ENCODE measurements around the gene KRT71. TPM values are rescaled to one million over a fixed set of nuclear protein-coding genes. Genes with fewer than 3 reads are reported as not detected.

The KRT71 gene
- total RNA-seq, 1 donor from 2014 or later, result not detected

- no peak for DNase-seq (ENCODE audit: extremely low read depth, low read depth, low spot score)
Observed at GRCh38 chr12:52540531-52540930, 12.4 kb downstream of the KRT71 start.

DNA sequence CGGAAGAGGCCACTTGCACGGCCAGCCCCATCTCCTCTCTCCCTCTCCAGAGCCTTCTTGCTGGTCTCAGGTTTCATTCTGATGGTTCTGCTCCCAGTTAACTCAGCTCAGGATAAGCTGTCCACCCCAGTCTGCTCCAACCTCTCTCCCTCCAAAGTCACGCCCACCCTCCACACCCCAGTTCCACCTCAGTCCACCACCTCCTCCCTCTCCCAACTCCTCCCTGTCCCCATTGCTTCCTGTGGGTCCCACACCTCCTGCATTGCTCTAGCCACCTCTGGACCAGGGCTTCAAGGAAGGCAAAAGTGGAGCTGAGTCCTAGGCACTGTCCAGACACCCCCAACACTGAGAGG, 13.1 kb downstream of the KRT71 start:
- DNase-seq (ENCODE audit: extremely low read depth, low read depth, low spot score), result no peak

GRCh38 chr12:52539083-52539820, 13.7 kb downstream of the KRT71 start:
- DNase-seq (ENCODE audit: extremely low read depth, low read depth, low spot score), result no peak

GRCh38 chr12:52537101-52537500, 15.8 kb downstream of the KRT71 start:
- DNase-seq (ENCODE audit: extremely low read depth, low read depth, low spot score), result no peak

- DNase-seq (ENCODE audit: extremely low read depth, low read depth, low spot score), result no peak
Observed at GRCh38 chr12:52535574-52535973, 17.4 kb downstream of the KRT71 start.

DNA sequence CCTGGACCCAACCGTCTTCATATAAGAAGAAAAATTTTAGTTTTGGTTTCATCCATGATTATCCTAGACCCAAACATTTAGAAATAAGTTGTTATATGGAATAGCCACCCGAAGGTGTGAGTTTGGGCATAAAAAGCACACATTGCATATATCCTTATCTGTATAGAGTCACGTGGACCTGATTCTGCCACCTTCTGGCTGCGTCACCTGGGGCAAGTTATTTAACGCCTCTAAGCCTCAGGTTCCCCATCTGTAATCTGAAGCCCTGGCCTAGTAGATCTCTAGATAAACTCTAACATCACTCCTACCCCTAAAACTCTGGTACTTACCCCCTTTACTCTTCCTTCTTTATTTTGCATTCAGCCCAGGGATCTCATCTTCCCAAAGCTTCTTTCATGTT, 18.5 kb downstream of the KRT71 start:
- DNase-seq (ENCODE audit: extremely low read depth, low read depth, low spot score), result no peak

- no peak for DNase-seq (ENCODE audit: extremely low read depth, low read depth, low spot score)
Observed at GRCh38 chr12:52533686-52534470, 19.1 kb downstream of the KRT71 start.

DNA sequence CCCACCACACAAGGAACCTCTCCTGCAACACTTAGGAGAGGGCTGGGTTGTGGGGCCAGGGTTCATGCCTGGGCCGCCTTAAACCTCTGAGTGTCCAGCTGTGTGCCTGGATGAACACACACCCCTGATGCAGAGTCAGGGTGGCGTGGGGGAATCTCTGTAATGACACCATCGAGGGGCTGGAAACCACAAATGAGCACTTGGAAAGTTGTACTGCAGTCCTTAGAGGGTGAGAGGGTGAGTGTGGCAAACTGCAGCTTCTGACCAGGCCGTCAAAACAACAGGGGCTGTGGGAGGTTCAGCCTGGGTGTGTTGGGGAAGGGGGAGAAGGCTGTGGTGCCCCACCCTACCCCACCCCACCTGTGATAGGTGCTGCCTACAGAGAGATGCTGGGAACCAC, 20.3 kb downstream of the KRT71 start:
- no peak for DNase-seq (ENCODE audit: extremely low read depth, low read depth, low spot score)

DNA sequence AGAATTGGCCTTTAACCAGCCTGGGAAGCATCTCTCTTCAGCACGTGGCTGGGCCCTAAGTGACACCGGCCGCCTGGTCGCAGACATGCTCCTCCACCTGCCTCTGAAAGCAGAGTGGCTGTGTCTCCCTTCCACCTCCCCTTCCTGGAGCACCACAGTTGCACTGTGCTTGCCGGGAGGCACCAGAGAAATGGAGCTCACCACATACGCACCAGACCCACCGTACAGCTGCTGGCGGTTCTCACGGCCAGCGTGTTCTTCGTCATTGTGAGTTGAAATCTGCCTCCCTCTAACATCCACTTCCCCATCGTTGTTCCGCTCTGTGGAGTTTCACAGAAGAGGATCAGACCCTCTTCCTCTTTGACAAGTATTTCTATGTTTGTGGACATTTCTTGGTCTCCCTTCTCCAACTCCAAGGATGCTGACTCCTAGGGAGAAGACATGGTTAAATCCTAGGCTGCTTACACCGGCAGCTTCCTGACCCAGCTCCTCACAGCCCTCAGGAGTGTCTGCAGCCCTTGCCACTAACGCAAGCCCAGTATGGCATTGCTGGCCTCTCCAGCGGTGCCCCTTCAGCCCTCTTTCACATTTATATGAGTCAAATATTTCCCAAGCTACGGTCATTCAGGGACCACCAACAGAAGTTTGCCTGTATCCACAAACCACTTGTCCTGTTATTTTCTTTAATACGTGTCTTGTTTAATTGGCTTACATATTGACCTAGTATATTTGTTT, 21.2 kb downstream of the KRT71 start:
- DNase-seq (ENCODE audit: extremely low read depth, low read depth, low spot score), result no peak

- no peak for DNase-seq (ENCODE audit: extremely low read depth, low read depth, low spot score)
Observed at GRCh38 chr12:52530905-52531304, 22.0 kb downstream of the KRT71 start.

GRCh38 chr12:52530366-52530765, 22.6 kb downstream of the KRT71 start:
- no peak for DNase-seq (ENCODE audit: extremely low read depth, low read depth, low spot score)

DNA sequence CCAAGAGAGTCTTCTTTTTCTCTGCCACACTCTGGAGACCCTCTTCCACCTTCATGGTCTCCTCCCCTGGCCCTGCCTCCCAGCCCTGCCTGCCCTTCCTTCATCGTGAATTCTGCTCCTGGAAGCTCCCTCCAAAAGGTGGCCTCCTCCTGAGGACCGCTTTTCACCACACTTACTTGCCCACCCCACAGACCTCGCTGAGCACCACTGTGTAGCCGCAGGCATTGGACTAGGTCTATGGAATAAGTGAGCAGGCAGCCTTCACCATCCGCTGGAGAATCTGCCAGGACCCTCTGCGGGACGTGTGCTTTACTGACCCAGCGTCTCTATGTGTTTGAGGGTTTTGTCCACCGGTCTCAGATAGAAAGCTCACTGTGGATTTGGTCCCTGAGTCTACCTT, 23.1 kb downstream of the KRT71 start:
- DNase-seq (ENCODE audit: extremely low read depth, low read depth, low spot score), result no peak

DNA sequence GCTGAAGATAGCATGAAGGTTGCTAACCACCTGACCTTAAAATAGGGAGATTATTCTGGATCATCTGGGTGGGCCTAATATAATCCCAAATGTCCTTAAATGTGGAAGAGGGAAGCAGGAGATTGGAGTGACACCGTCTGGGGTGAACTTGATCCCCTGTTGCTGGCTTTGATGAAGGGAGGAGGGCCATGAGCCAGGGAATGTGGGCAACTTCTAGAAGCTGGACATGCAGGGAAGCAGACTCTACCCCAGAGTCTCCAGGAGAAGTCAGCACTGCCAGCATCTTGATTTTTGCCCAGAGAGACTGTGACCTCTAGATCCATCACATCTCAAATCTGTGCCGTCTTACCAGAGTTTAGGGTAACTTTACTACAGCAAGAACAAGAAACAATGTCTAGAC, 23.5 kb downstream of the KRT71 start:
- no peak for DNase-seq (ENCODE audit: extremely low read depth, low read depth, low spot score)

GRCh38 chr12:52528641-52529143, 24.3 kb downstream of the KRT71 start:
- DNase-seq (ENCODE audit: extremely low read depth, low read depth, low spot score), result no peak

- DNase-seq (ENCODE audit: extremely low read depth, low read depth, low spot score), result no peak
Observed at GRCh38 chr12:52527121-52527800, 25.7 kb downstream of the KRT71 start.

DNA sequence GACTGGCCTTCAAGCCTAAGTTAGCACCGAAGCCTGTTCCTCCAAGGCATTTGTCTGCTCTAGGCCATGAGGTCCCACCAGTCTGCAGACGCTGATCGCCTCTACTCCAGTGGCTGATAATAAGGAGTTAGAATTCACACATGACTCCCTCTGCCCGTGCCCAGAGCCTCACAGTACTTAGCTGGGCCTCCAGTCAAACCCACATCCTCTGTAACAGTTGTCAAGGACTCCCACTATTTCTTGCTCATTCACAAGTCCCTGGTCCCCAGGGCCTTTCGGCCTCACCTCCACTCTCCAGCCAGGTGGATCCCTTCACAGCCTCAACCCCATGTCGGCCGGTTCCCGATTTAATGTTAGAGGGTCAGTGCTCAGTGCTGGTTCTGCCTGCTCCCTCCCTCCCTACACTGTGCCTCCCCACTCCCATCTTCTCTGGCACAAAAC, 26.4 kb downstream of the KRT71 start:
- no peak for DNase-seq (ENCODE audit: extremely low read depth, low read depth, low spot score)

DNA sequence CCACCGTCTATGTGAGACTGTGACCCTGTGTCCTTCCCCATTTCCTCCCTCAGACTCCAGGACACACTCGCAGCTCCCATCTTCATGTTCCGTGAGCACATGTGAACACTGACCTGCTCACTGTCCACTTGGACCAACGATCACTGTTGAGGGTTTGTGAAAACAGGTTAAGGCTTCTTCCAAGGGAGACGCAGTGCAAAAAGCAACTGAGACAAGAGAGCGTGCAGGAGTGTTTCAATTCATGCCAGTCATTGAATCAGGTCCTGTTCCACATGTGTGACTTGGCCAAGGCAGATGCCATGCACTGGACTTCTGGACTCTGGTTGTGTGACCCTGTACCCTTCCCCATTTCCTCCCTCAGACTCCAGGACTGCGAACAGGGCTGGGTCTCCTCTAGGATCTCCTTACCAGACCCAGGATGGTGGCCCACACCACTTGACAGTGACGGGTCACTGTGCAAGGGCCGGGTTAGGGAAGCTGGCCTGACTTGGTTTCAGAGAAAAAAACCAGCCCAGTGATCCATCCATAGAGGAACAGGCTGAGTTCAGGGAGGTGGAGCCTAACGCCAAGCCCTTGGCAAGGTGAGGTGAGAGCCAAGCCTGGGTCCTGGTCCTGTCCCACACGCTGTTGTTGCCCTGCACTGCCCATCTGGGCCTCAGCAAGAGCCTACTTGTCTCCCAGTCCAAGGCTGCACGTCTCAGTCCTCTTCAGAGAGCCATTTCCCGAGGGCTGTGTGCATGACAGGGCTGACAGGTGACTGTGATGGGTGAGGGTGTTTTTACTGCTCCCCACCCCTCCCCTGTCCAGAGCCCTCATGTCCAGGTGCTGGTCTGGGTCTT, 27.1 kb downstream of the KRT71 start:
- DNase-seq (ENCODE audit: extremely low read depth, low read depth, low spot score), result no peak

- no peak for DNase-seq (ENCODE audit: extremely low read depth, low read depth, low spot score)
Observed at GRCh38 chr12:52524898-52525591, 27.9 kb downstream of the KRT71 start.

DNA sequence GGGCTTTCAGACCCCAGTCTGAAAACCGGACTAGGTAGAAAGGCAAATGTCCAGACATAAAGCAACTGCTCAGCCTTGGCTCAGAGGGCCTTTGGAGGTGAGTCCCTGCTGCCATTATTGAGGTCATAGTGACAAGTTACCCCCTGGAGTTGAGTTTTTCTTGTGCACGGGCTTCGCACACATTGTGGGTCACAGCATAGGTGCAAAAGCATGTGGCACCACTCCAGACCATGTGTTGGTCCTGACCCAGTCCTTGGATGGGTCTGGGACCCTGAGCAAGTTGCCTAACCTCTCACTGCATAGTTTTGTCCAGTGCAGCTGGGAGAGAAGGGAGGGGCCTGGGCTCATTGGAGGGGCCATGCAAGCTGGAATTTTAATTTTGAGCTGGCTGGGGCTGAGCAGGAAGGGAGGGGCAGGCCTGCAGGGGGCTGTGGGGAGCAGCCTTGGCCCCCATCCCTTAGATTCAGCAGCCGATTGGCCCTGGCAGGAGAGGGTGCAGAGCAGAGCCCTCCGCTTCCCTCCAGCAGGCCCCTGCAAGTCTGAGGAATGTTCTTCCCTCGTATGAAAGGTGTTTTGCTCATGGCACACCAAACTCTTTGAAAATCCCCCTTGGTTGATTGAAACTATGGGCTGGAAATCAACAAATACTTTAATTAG, 28.6 kb downstream of the KRT71 start:
- DNase-seq (ENCODE audit: extremely low read depth, low read depth, low spot score), result no peak
